Central memory CD8-positive, alpha-beta T cell (primary cell): ENCODE measurements around the gene CDH26.
"Not testable (repeated sequence)": the region's sequence is repeated elsewhere in the genome, so short reads cannot be mapped to it uniquely, and the experiment has no call there.

Experiments used
- ATAC-seq: fragments of 150-1000 bp; cut with Tn5 transposase; replicated peaks from 2 replicates; pipeline ENCODE4 v1.10.0; 2022; ENCODE audit warnings: mild to moderate bottlenecking, moderate FRiP score, moderate number of reproducible peaks; ENCODE audit not compliant: poor library complexity, severe bottlenecking; ENCODE audit errors: extremely low read depth
- DNase-seq, 2 donors: peaks; one replicate each; pipeline ENCODE4 v3.0.0; 2021; ENCODE audit warnings: low spot score in 2 of 2
- H3K27ac Mint-ChIP-seq: one replicate; pipeline ENCODE4 v1.8.0; 2022; ENCODE audit warnings: low read depth, mild to moderate bottlenecking, moderate library complexity, mixed read lengths
- H3K27me3 Mint-ChIP-seq: one replicate; pipeline ENCODE4 v1.8.0; 2022; ENCODE audit warnings: mixed read lengths
- H3K36me3 Mint-ChIP-seq: one replicate; pipeline ENCODE4 v1.8.0; 2022; ENCODE audit warnings: mild to moderate bottlenecking, moderate library complexity, mixed read lengths; ENCODE audit not compliant: insufficient read depth
- H3K4me1 Mint-ChIP-seq: one replicate; pipeline ENCODE4 v1.8.0; 2022; ENCODE audit warnings: mixed read lengths
- H3K4me3 Mint-ChIP-seq: one replicate; pipeline ENCODE4 v1.8.0; 2022; ENCODE audit warnings: mild to moderate bottlenecking, moderate library complexity, mixed read lengths
- H3K9me3 Mint-ChIP-seq: one replicate; pipeline ENCODE4 v1.8.0; 2022; ENCODE audit warnings: mixed read lengths

CDH26 gene

GRCh38 chr20:59945731-59946130 lies 12.5 kb upstream of the CDH26 start:
- Mint-ChIP-seq H3K4me3 (no peak overlapping the region), H3K9me3 (no peaks in the 10 kb centered on the region), H3K4me1 (peaks cover 21% of the 10 kb centered on the region), H3K27me3 (no peaks in the 10 kb centered on the region), H3K36me3 (peaks cover 15% of the 10 kb centered on the region), H3K27ac (no peak overlapping the region)
- ATAC-seq (no peak), DNase-seq (no peak)

- Mint-ChIP-seq H3K4me3 (no peak overlapping the region), H3K9me3 (no peaks in the 10 kb centered on the region), H3K27me3 (no peaks in the 10 kb centered on the region), H3K36me3 (peaks cover 17% of the 10 kb centered on the region), H3K27ac (no peak overlapping the region), H3K4me1 (peaks cover 10% of the 10 kb centered on the region)
- DNase-seq (no peak), ATAC-seq (no peak)
Measured at GRCh38 chr20:59947376-59947775, 10.8 kb upstream of the CDH26 start.

GRCh38 chr20:59948212-59948611 lies 10.0 kb upstream of the CDH26 start:
- H3K36me3 Mint-ChIP-seq: peaks cover 17% of the 10 kb centered on the region
- ATAC-seq (no peak), DNase-seq (no peak)
- peak overlapping the region; percentile 98 for H3K27ac Mint-ChIP-seq
- no peaks in the 10 kb centered on the region for H3K9me3 Mint-ChIP-seq
- H3K4me1 Mint-ChIP-seq: peaks cover 10% of the 10 kb centered on the region
- no peak overlapping the region for H3K4me3 Mint-ChIP-seq
- no peaks in the 10 kb centered on the region for H3K27me3 Mint-ChIP-seq

- Mint-ChIP-seq H3K36me3 (peaks cover 20% of the 10 kb centered on the region), H3K4me1 (peaks cover 10% of the 10 kb centered on the region), H3K27ac (peak overlapping the region; percentile 98), H3K9me3 (no peaks in the 10 kb centered on the region), H3K4me3 (peak overlapping the region; percentile 56), H3K27me3 (no peaks in the 10 kb centered on the region)
- ATAC-seq: peak; percentile 87
- DNase-seq: peak in 1 of 2 donors; percentile 30
Measured at GRCh38 chr20:59948828-59949720, 9.1 kb upstream of the CDH26 start.

GRCh38 chr20:59949911-59950310 lies 8.3 kb upstream of the CDH26 start:
- Mint-ChIP-seq H3K36me3 (peaks cover 16% of the 10 kb centered on the region), H3K27me3 (no peaks in the 10 kb centered on the region), H3K4me3 (no peak overlapping the region), H3K4me1 (peaks cover 10% of the 10 kb centered on the region), H3K27ac (no peak overlapping the region), H3K9me3 (no peaks in the 10 kb centered on the region)
- ATAC-seq (no peak), DNase-seq (no peak)

GRCh38 chr20:59954718-59955117 lies 3.5 kb upstream of the CDH26 start:
- Mint-ChIP-seq H3K27me3 (no peaks in the 10 kb centered on the region), H3K9me3 (no peaks in the 10 kb centered on the region), H3K4me3 (no peak overlapping the region), H3K36me3 (peaks cover 11% of the 10 kb centered on the region), H3K27ac (no peak overlapping the region), H3K4me1 (no peaks in the 10 kb centered on the region)
- DNase-seq: no peak
- ATAC-seq: no peak

- no peak for ATAC-seq
Measured at GRCh38 chr20:59955131-59955796, 3.0 kb upstream of the CDH26 start.

GRCh38 chr20:59957568-59957967 lies 655 bp upstream of the CDH26 start:
- not testable (repeated sequence) for H3K9me3 Mint-ChIP-seq, H3K4me3 Mint-ChIP-seq, H3K4me1 Mint-ChIP-seq, DNase-seq, H3K36me3 Mint-ChIP-seq, H3K27ac Mint-ChIP-seq, ATAC-seq, H3K27me3 Mint-ChIP-seq

More at GRCh38 chr20:59955131-59955796, 3.0 kb upstream of the CDH26 start:
- H3K27me3 Mint-ChIP-seq: no peaks in the 10 kb centered on the region
- no peaks in the 10 kb centered on the region for H3K9me3 Mint-ChIP-seq
- H3K27ac Mint-ChIP-seq: no peak overlapping the region
- H3K4me3 Mint-ChIP-seq: no peak overlapping the region
- DNase-seq: no peak
- peaks cover 9% of the 10 kb centered on the region for H3K36me3 Mint-ChIP-seq
- no peaks in the 10 kb centered on the region for H3K4me1 Mint-ChIP-seq

- DNase-seq (no peak), ATAC-seq (no peak)
- Mint-ChIP-seq H3K9me3 (no peaks in the 10 kb centered on the region), H3K27me3 (no peaks in the 10 kb centered on the region), H3K4me1 (no peaks in the 10 kb centered on the region), H3K36me3 (peaks cover under 1% of the 10 kb centered on the region), H3K4me3 (no peak overlapping the region), H3K27ac (peak overlapping the region; percentile 19)
Measured at GRCh38 chr20:59958626-59959025, 403 bp downstream of the CDH26 start.

- H3K27me3 Mint-ChIP-seq: no peaks in the 10 kb centered on the region
- no peak overlapping the region for H3K27ac Mint-ChIP-seq
- H3K4me1 Mint-ChIP-seq: no peaks in the 10 kb centered on the region
- no peaks in the 10 kb centered on the region for H3K36me3 Mint-ChIP-seq
- H3K4me3 Mint-ChIP-seq: no peak overlapping the region
- DNase-seq: no peak
- no peaks in the 10 kb centered on the region for H3K9me3 Mint-ChIP-seq
- ATAC-seq: no peak
Measured at GRCh38 chr20:59961423-59961822, 3.2 kb downstream of the CDH26 start.

- Mint-ChIP-seq H3K27ac (no peak overlapping the region), H3K27me3 (no peaks in the 10 kb centered on the region), H3K36me3 (no peaks in the 10 kb centered on the region), H3K9me3 (no peaks in the 10 kb centered on the region), H3K4me3 (no peak overlapping the region), H3K4me1 (no peaks in the 10 kb centered on the region)
- ATAC-seq: no peak
- DNase-seq: no peak
Measured at GRCh38 chr20:59962155-59962554, 3.9 kb downstream of the CDH26 start.

GRCh38 chr20:59966428-59966827 lies 8.2 kb downstream of the CDH26 start:
- ATAC-seq: no peak
- Mint-ChIP-seq H3K4me1 (no peaks in the 10 kb centered on the region), H3K4me3 (no peak overlapping the region), H3K27ac (no peak overlapping the region), H3K9me3 (no peaks in the 10 kb centered on the region), H3K27me3 (no peaks in the 10 kb centered on the region), H3K36me3 (no peaks in the 10 kb centered on the region)
- DNase-seq: no peak

GRCh38 chr20:59971428-59971827 lies 13.2 kb downstream of the CDH26 start:
- H3K9me3 Mint-ChIP-seq: no peaks in the 10 kb centered on the region
- ATAC-seq (no peak), DNase-seq (no peak)
- no peaks in the 10 kb centered on the region for H3K27me3 Mint-ChIP-seq
- no peaks in the 10 kb centered on the region for H3K4me1 Mint-ChIP-seq
- H3K27ac Mint-ChIP-seq: no peak overlapping the region
- no peaks in the 10 kb centered on the region for H3K36me3 Mint-ChIP-seq
- H3K4me3 Mint-ChIP-seq: no peak overlapping the region
